Right atrium auricular region (tissue), 2 donors: ENCODE data around the gene FBN2. TPM values are rescaled to one million over a fixed set of nuclear protein-coding genes. Genes with fewer than 3 reads are reported as not detected.
"Not testable (repeated sequence)": the region's sequence is repeated elsewhere in the genome, so short reads cannot be mapped to it uniquely, and the experiment has no call there.

Source experiments
- DNase-seq: peaks from one replicate; pipeline ENCODE4 v3.0.0-alpha.2; 2019; ENCODE audit warnings: low spot score
- H3K27ac ChIP-seq, 2 donors: fragments of 200-600 bp; sonication (generic); 1 replicate in 1 of 2; 2 replicates in 1 of 2; pipeline ENCODE4 v1.5.1; 2016 to 2019
- H3K27me3 ChIP-seq, 2 donors: fragments of 200-600 bp; sonication (generic); one replicate each; pipeline versions ENCODE4 v1.5.1 to v1.6.0; 2017 to 2019
- H3K36me3 ChIP-seq: fragments of 200-600 bp; sonication (generic); one replicate; pipeline ENCODE4 v1.5.1; 2016
- H3K4me1 ChIP-seq, 2 donors: fragments of 200-600 bp; sonication (generic); one replicate each; pipeline versions ENCODE4 v1.5.1 to v1.6.0; 2017 to 2019
- H3K4me3 ChIP-seq, 2 donors: fragments of 200-600 bp; sonication (generic); 1 replicate in 1 of 2; 2 replicates in 1 of 2; pipeline ENCODE4 v1.5.1; 2017 to 2019; ENCODE audit warnings: mild to moderate bottlenecking in 1 of 2, moderate library complexity in 1 of 2
- H3K9me3 ChIP-seq, 2 donors: fragments of 200-600 bp; sonication (generic); one replicate each; pipeline ENCODE4 v1.5.1; 2019
- CTCF ChIP-seq, 2 donors: fragments of 200-600 bp; sonication (generic); IDR thresholded peaks; one replicate each; pipeline ENCODE4 v1.5.1; 2019; ENCODE audit warnings: antibody characterized with exemption in 2 of 2
- total RNA-seq, 2 donors: library from RNA; depleted of rRNA; stranded (reverse); fragments of >200 nt; gene quantifications; one replicate each; pipeline ENCODE4 v1.1.0, GENCODE V29; 2016

FBN2 gene
- total RNA-seq, 2 donors from 2014 or later: 1.1 to 4.6 TPM

GRCh38 chr5:128453121-128453520, 84.9 kb downstream of the FBN2 start:
- Histone ChIP-seq H3K4me1 (no peaks in the 10 kb centered on the region), H3K27me3 (no peaks in the 10 kb centered on the region), H3K4me3 (no peak overlapping the region), H3K9me3 (peaks cover 0 to 4% of the 10 kb centered on the region in 2 donors), H3K27ac (no peak overlapping the region), H3K36me3 (no peaks in the 10 kb centered on the region)
- TF ChIP-seq CTCF (IDR thresholded peaks at IDR 0.05): no peak
- no peak for DNase-seq

- not testable (repeated sequence) for H3K36me3 ChIP-seq, H3K27me3 ChIP-seq, H3K4me3 ChIP-seq, H3K4me1 ChIP-seq, H3K27ac ChIP-seq, DNase-seq
- peaks cover 0 to 19% of the 10 kb centered on the region in 2 donors for H3K9me3 ChIP-seq
These were observed 90.8 kb downstream of the FBN2 start for GRCh38 chr5:128447224-128447623.

GRCh38 chr5:128441941-128442350, 96.1 kb downstream of the FBN2 start:
- H3K4me3 ChIP-seq: no peak overlapping the region
- no peaks in the 10 kb centered on the region for H3K27me3 ChIP-seq
- H3K36me3 ChIP-seq: no peaks in the 10 kb centered on the region
- H3K4me1 ChIP-seq: no peaks in the 10 kb centered on the region
- TF ChIP-seq CTCF (IDR thresholded peaks at IDR 0.05): no peak
- DNase-seq: no peak
- H3K27ac ChIP-seq: no peak overlapping the region
- peaks cover 0 to 4% of the 10 kb centered on the region in 2 donors for H3K9me3 ChIP-seq

- TF ChIP-seq CTCF (IDR thresholded peaks at IDR 0.05): no peak
- Histone ChIP-seq H3K4me1 (no peaks in the 10 kb centered on the region), H3K36me3 (no peaks in the 10 kb centered on the region), H3K27me3 (no peaks in the 10 kb centered on the region), H3K9me3 (no peaks in the 10 kb centered on the region), H3K4me3 (no peak overlapping the region), H3K27ac (no peak overlapping the region)
- DNase-seq: no peak
These were observed 96.9 kb downstream of the FBN2 start for GRCh38 chr5:128441165-128441564.

GRCh38 chr5:128436749-128437188, 101.3 kb downstream of the FBN2 start:
- Histone ChIP-seq H3K27ac (no peak overlapping the region), H3K4me1 (no peaks in the 10 kb centered on the region), H3K9me3 (no peaks in the 10 kb centered on the region), H3K4me3 (no peak overlapping the region), H3K36me3 (no peaks in the 10 kb centered on the region), H3K27me3 (no peaks in the 10 kb centered on the region)
- no peak for TF ChIP-seq CTCF (IDR thresholded peaks at IDR 0.05)
- DNase-seq: no peak

GRCh38 chr5:128435861-128436260, 102.2 kb downstream of the FBN2 start:
- no peaks in the 10 kb centered on the region for H3K36me3 ChIP-seq
- no peaks in the 10 kb centered on the region for H3K9me3 ChIP-seq
- no peak overlapping the region for H3K27ac ChIP-seq
- H3K4me1 ChIP-seq: no peaks in the 10 kb centered on the region
- no peak overlapping the region for H3K4me3 ChIP-seq
- no peak for TF ChIP-seq CTCF (IDR thresholded peaks at IDR 0.05)
- H3K27me3 ChIP-seq: no peaks in the 10 kb centered on the region
- no peak for DNase-seq
